HCT116 (cell line): ENCODE results near the gene UVRAG. TPM values are rescaled to one million over a fixed set of nuclear protein-coding genes. Genes with fewer than 3 reads are reported as not detected.

ENCODE experiments used
- ATAC-seq: fragments of 200-7000 bp; cut with Tn5 transposase; 2 replicates; pipeline ENCODE4 v1.9.1; 2020; ENCODE audit warnings: mild to moderate bottlenecking, moderate library complexity
- BruUV-seq: library from RNA; stranded (reverse); fragments of 400-500 nt; replicated peaks from 2 replicates; lab custom pipeline; 2021; lab: Mats Ljungman, UMichigan
- CTCF ChIA-PET: fragments of 300-600 bp; sonication (Branson Sonifier 250); formaldehyde crosslinking; loops from one replicate; lab custom pipeline; 2021; ENCODE audit warnings: antibody characterized with exemption; lab: Charles Lee
- POLR2A ChIA-PET: fragments of 300-600, 350-600 bp; sonication (Branson Sonifier 250); formaldehyde crosslinking; loops from one replicate; lab custom pipeline; 2021; ENCODE audit warnings: antibody characterized with exemption; lab: Charles Lee
- RAD21 ChIA-PET, 2 experiments: fragments of 300-600 bp; sonication (Branson Sonifier 250); formaldehyde crosslinking; loops; one replicate each; lab custom pipeline; 2023; ENCODE audit warnings: low total read pairs in 2 of 2; ENCODE audit not compliant: uncharacterized antibody in 2 of 2, unreplicated experiment in 2 of 2, low non-redundant PET in 1 of 2; lab: Charles Lee
- DNase-seq: peaks from one replicate; pipeline ENCODE4 v3.0.0-alpha.2; 2010; ENCODE audit warnings: low read depth, low spot score
- H2AFZ ChIP-seq: fragments of 200-600 bp; shearing (Covaris generic), sonication (generic); 2 replicates; pipeline ENCODE4 v1.6.1; 2017; ENCODE audit warnings: low read depth, mixed run types, mixed read lengths, antibody characterized with exemption, low read length; ENCODE audit not compliant: poor library complexity, severe bottlenecking
- H3K27ac ChIP-seq: 2 replicates; pipeline ENCODE4 v1.5.1; 2012; ENCODE audit warnings: low read depth, low read length
- H3K27me3 ChIP-seq: fragments of 200-600 bp; sonication (generic); 2 replicates; pipeline ENCODE4 v1.6.1; 2016; ENCODE audit warnings: mixed run types, low read length, mixed read lengths; ENCODE audit not compliant: insufficient read depth
- H3K36me3 ChIP-seq, 2 experiments: fragments of 200-500 bp in 1 of 2; fragments of 200-600 bp in 1 of 2; sonication (Bioruptor generic) in 1 of 2; sonication (generic) in 1 of 2; 2 replicates each; pipeline versions ENCODE4 v1.5.1 to v1.6.1; 2014 to 2016; ENCODE audit warnings: low read length in 2 of 2, inconsistent platforms in 1 of 2, mixed read lengths in 1 of 2, mixed run types in 1 of 2; ENCODE audit not compliant: insufficient read depth in 2 of 2, control insufficient read depth in 1 of 2
- H3K4me1 ChIP-seq, 2 experiments: fragments of 200-600 bp in 1 of 2; sonication (generic) in 1 of 2; 2 replicates each; pipeline versions ENCODE4 v1.5.1 to v1.6.1; 2012 to 2017; ENCODE audit warnings: low read length in 2 of 2, inconsistent platforms in 1 of 2, mild to moderate bottlenecking in 1 of 2, mixed read lengths in 1 of 2, mixed run types in 1 of 2, moderate library complexity in 1 of 2; ENCODE audit not compliant: insufficient read depth in 2 of 2, control insufficient read depth in 1 of 2
- H3K4me2 ChIP-seq: fragments of 200-600 bp; sonication (generic); 2 replicates; pipeline ENCODE4 v1.6.1; 2017; ENCODE audit warnings: mixed run types, low read length, mixed read lengths
- H3K4me3 ChIP-seq, 2 experiments: fragments of 200-600 bp in 1 of 2; sonication (generic) in 1 of 2; replicated peaks in 1 of 2; 2 replicates each; pipeline ENCODE4 v1.5.1; 2011 to 2016; ENCODE audit warnings: low read length in 2 of 2, control low read depth in 1 of 2, low read depth in 1 of 2, mild to moderate bottlenecking in 1 of 2, mixed read lengths in 1 of 2, mixed run types in 1 of 2
- H3K79me2 ChIP-seq: fragments of 200-600 bp; sonication (generic); 2 replicates; pipeline ENCODE4 v1.6.1; 2017; ENCODE audit warnings: mild to moderate bottlenecking, mixed run types, low read length, moderate library complexity, mixed read lengths; ENCODE audit not compliant: insufficient read depth
- H3K9ac ChIP-seq: fragments of 200-600 bp; sonication (generic); 2 replicates; pipeline ENCODE4 v1.6.1; 2016; ENCODE audit warnings: low read length, mixed read lengths
- H3K9me2 ChIP-seq: fragments of 200-600 bp; sonication (generic), shearing (Covaris generic); 2 replicates; pipeline ENCODE4 v1.6.1; 2017; ENCODE audit warnings: mixed run types, mild to moderate bottlenecking, moderate library complexity; ENCODE audit not compliant: insufficient read depth
- H3K9me3 ChIP-seq, 2 experiments: fragments of 200-500 bp in 1 of 2; fragments of 200-600 bp in 1 of 2; sonication (Bioruptor generic) in 1 of 2; sonication (generic) in 1 of 2; 2 replicates each; pipeline ENCODE4 v1.6.1; 2014 to 2017; ENCODE audit warnings: low read length in 2 of 2, mixed read lengths in 2 of 2, inconsistent platforms in 1 of 2, low read depth in 1 of 2, mild to moderate bottlenecking in 1 of 2, mixed run types in 1 of 2, moderate library complexity in 1 of 2; ENCODE audit not compliant: control insufficient read depth in 1 of 2, insufficient read depth in 1 of 2
- H4K20me1 ChIP-seq: fragments of 200-600 bp; sonication (generic), shearing (Covaris generic); 2 replicates; pipeline ENCODE4 v1.6.1; 2017; ENCODE audit warnings: mixed run types, mild to moderate bottlenecking, moderate library complexity; ENCODE audit not compliant: insufficient read depth
- EGR1 ChIP-seq: IDR thresholded peaks from 2 replicates; pipeline ENCODE4 v1.6.1; 2012; ENCODE audit warnings: low read depth
- EZH2 ChIP-seq: fragments of 200-600 bp; sonication (generic); IDR thresholded peaks from 2 replicates; pipeline ENCODE4 v1.6.1; 2017; ENCODE audit warnings: antibody characterized with exemption, mixed run types
- FOSL1 ChIP-seq: IDR thresholded peaks from 2 replicates; pipeline ENCODE4 v1.6.1; 2012; ENCODE audit warnings: low read depth
- JUND ChIP-seq: IDR thresholded peaks from 2 replicates; pipeline ENCODE4 v1.6.1; 2012
- POLR2A ChIP-seq: IDR thresholded peaks from 2 replicates; pipeline ENCODE4 v1.7.0; 2011; ENCODE audit warnings: borderline replicate concordance; ENCODE audit not compliant: insufficient read depth, insufficient read length; ENCODE audit errors: extremely low read depth
- SIN3A ChIP-seq: IDR thresholded peaks from 2 replicates; pipeline ENCODE4 v1.6.1; 2012; ENCODE audit warnings: low read depth
- SRF ChIP-seq: IDR thresholded peaks from 2 replicates; pipeline ENCODE4 v1.6.1; 2012; ENCODE audit warnings: low read depth
- YY1 ChIP-seq: IDR thresholded peaks from 2 replicates; pipeline ENCODE4 v1.6.1; 2011; ENCODE audit warnings: low read length, low read depth, moderate library complexity, mild to moderate bottlenecking; ENCODE audit not compliant: insufficient replicate concordance; ENCODE audit errors: extremely low read depth
- intact Hi-C: fragments of 100-400 bp; cut with micrococcal nuclease; formaldehyde crosslinking; loops from 2 replicates; pipeline ENCODE4 v1.10.0; 2022
- total RNA-seq: library from RNA; stranded (reverse); gene quantifications from one replicate; pipeline ENCODE4 v1.2.1, GENCODE V29; 2021; ENCODE audit not compliant: unreplicated experiment
- TF ChIP-seq, protein P1 (sequence below), 3 experiments: fragments of 200-600 bp in 1 of 3; sonication (generic) in 1 of 3; IDR thresholded peaks in 2 of 3; conservative IDR thresholded peaks in 1 of 3; 2 replicates each; pipeline ENCODE4 v1.5.1; 2012 to 2017; ENCODE audit warnings: low read depth in 2 of 3, low read length in 2 of 3, antibody characterized with exemption in 1 of 3, borderline replicate concordance in 1 of 3, control low read depth in 1 of 3, mild to moderate bottlenecking in 1 of 3, mixed read lengths in 1 of 3, mixed run types in 1 of 3, moderate library complexity in 1 of 3; ENCODE audit not compliant: insufficient read depth in 1 of 3
- TF ChIP-seq, protein P2 (sequence below): IDR thresholded peaks from 2 replicates; pipeline ENCODE4 v1.6.1; 2012
- TF ChIP-seq, protein P3 (sequence below): IDR thresholded peaks from 2 replicates; pipeline ENCODE4 v1.6.1; 2012
- TF ChIP-seq, protein P4 (sequence below): IDR thresholded peaks from 2 replicates; pipeline ENCODE4 v1.6.1; 2012; ENCODE audit warnings: low read depth

The UVRAG gene
- total RNA-seq, 1 experiment from 2014 or later, result 12.3 TPM

GRCh38 chr11:75884321-75884720 is 69.3 kb downstream of the UVRAG start:
- intact Hi-C loops, result no loop called here
- no peaks in the 10 kb centered on the region for H3K9me3 ChIP-seq
- TF ChIP-seq EZH2, result no peak
- TF ChIP-seq, protein P1, sequence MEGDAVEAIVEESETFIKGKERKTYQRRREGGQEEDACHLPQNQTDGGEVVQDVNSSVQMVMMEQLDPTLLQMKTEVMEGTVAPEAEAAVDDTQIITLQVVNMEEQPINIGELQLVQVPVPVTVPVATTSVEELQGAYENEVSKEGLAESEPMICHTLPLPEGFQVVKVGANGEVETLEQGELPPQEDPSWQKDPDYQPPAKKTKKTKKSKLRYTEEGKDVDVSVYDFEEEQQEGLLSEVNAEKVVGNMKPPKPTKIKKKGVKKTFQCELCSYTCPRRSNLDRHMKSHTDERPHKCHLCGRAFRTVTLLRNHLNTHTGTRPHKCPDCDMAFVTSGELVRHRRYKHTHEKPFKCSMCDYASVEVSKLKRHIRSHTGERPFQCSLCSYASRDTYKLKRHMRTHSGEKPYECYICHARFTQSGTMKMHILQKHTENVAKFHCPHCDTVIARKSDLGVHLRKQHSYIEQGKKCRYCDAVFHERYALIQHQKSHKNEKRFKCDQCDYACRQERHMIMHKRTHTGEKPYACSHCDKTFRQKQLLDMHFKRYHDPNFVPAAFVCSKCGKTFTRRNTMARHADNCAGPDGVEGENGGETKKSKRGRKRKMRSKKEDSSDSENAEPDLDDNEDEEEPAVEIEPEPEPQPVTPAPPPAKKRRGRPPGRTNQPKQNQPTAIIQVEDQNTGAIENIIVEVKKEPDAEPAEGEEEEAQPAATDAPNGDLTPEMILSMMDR (IDR thresholded peaks at IDR 0.05 in 2 of 3, conservative IDR thresholded peaks at IDR 0.05 in 1 of 3; ENCODE audit: borderline replicate concordance in 1 of 3, insufficient read depth in 1 of 3, low read depth in 2 of 3, low read length in 2 of 3), result no peak
- no peak for TF ChIP-seq YY1
- no peak for TF ChIP-seq SIN3A
- no peak for TF ChIP-seq JUND
- no peak for TF ChIP-seq POLR2A
- no TSS peak for BruUV-seq
- ChIA-PET POLR2A (no interaction called here), CTCF (no interaction called here), RAD21 (no interaction called here)
- no peaks in the 10 kb centered on the region for H4K20me1 ChIP-seq
- no peak overlapping the region for H3K4me2 ChIP-seq
- H3K36me3 ChIP-seq, result no peaks in the 10 kb centered on the region
- DNase-seq (no peak), ATAC-seq (no peak)
- no peaks in the 10 kb centered on the region for H3K9me2 ChIP-seq
- H3K27me3 ChIP-seq, result no peaks in the 10 kb centered on the region
- no peak overlapping the region for H3K27ac ChIP-seq
- H3K4me1 ChIP-seq, result no peaks in the 10 kb centered on the region
- H3K4me3 ChIP-seq, result no peak overlapping the region
- H2AFZ ChIP-seq, result no peak overlapping the region
- no peak overlapping the region for H3K9ac ChIP-seq
- no peaks in the 10 kb centered on the region for H3K79me2 ChIP-seq

GRCh38 chr11:75888416-75888815 is 73.4 kb downstream of the UVRAG start:
- POLR2A ChIA-PET, result no interaction called here
- Histone ChIP-seq H3K9ac (no peak overlapping the region), H3K9me3 (no peaks in the 10 kb centered on the region), H3K27me3 (no peaks in the 10 kb centered on the region), H3K4me3 (no peak overlapping the region), H3K4me1 (no peaks in the 10 kb centered on the region), H4K20me1 (no peaks in the 10 kb centered on the region), H2AFZ (no peak overlapping the region), H3K9me2 (no peaks in the 10 kb centered on the region), H3K27ac (no peak overlapping the region), H3K79me2 (no peaks in the 10 kb centered on the region), H3K36me3 (no peaks in the 10 kb centered on the region), H3K4me2 (no peak overlapping the region)
- no peak for DNase-seq
- ATAC-seq, result no peak
- no TSS peak for BruUV-seq
- CTCF ChIA-PET, result interaction anchor here (1.1 kb wide), 1 partner anchor 9 kb away, joined by 5 read pairs; no protein-coding TSS in a partner anchor
- intact Hi-C loops, result no loop called here
- RAD21 ChIA-PET, result no interaction called here
- TF ChIP-seq EZH2 (no peak), SRF (no peak), FOSL1 (no peak), EGR1 (no peak), SIN3A (no peak)
- TF ChIP-seq, protein P2, sequence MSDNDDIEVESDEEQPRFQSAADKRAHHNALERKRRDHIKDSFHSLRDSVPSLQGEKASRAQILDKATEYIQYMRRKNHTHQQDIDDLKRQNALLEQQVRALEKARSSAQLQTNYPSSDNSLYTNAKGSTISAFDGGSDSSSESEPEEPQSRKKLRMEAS, result no peak
- TF ChIP-seq, protein P1 (IDR thresholded peaks at IDR 0.05 in 2 of 3, conservative IDR thresholded peaks at IDR 0.05 in 1 of 3; ENCODE audit: borderline replicate concordance in 1 of 3, insufficient read depth in 1 of 3, low read depth in 2 of 3, low read length in 2 of 3), result no peak
- TF ChIP-seq, protein P3, sequence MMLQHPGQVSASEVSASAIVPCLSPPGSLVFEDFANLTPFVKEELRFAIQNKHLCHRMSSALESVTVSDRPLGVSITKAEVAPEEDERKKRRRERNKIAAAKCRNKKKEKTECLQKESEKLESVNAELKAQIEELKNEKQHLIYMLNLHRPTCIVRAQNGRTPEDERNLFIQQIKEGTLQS, result no peak
- TF ChIP-seq, protein P4, sequence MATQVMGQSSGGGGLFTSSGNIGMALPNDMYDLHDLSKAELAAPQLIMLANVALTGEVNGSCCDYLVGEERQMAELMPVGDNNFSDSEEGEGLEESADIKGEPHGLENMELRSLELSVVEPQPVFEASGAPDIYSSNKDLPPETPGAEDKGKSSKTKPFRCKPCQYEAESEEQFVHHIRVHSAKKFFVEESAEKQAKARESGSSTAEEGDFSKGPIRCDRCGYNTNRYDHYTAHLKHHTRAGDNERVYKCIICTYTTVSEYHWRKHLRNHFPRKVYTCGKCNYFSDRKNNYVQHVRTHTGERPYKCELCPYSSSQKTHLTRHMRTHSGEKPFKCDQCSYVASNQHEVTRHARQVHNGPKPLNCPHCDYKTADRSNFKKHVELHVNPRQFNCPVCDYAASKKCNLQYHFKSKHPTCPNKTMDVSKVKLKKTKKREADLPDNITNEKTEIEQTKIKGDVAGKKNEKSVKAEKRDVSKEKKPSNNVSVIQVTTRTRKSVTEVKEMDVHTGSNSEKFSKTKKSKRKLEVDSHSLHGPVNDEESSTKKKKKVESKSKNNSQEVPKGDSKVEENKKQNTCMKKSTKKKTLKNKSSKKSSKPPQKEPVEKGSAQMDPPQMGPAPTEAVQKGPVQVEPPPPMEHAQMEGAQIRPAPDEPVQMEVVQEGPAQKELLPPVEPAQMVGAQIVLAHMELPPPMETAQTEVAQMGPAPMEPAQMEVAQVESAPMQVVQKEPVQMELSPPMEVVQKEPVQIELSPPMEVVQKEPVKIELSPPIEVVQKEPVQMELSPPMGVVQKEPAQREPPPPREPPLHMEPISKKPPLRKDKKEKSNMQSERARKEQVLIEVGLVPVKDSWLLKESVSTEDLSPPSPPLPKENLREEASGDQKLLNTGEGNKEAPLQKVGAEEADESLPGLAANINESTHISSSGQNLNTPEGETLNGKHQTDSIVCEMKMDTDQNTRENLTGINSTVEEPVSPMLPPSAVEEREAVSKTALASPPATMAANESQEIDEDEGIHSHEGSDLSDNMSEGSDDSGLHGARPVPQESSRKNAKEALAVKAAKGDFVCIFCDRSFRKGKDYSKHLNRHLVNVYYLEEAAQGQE, result no peak
